Calu3 (cell line): Measurements from ENCODE around the gene KCNQ5. TPM values are rescaled to one million over a fixed set of nuclear protein-coding genes. Genes with fewer than 3 reads are reported as not detected.

Source experiments
- BruUV-seq: library from RNA; stranded (reverse); fragments of 400-500 nt; replicated peaks from 2 replicates; lab custom pipeline; 2021; lab: Mats Ljungman, UMichigan
- CTCF ChIA-PET: fragments of 300-600 bp; sonication (Branson Sonifier 250); formaldehyde crosslinking; loops from one replicate; lab custom pipeline; 2022; ENCODE audit warnings: antibody characterized with exemption; lab: Charles Lee
- DNase-seq: peaks from one replicate; pipeline ENCODE4 v3.0.0; 2022
- H3K27ac Mint-ChIP-seq: one replicate; pipeline ENCODE4 v1.8.0; 2022; ENCODE audit warnings: mixed read lengths; ENCODE audit not compliant: unreplicated experiment
- H3K27me3 Mint-ChIP-seq: one replicate; pipeline ENCODE4 v1.8.0; 2022; ENCODE audit warnings: mixed read lengths; ENCODE audit not compliant: unreplicated experiment
- H3K36me3 Mint-ChIP-seq: one replicate; pipeline ENCODE4 v1.8.0; 2022; ENCODE audit warnings: mild to moderate bottlenecking, moderate library complexity, mixed read lengths; ENCODE audit not compliant: insufficient read depth, unreplicated experiment
- H3K4me1 Mint-ChIP-seq: one replicate; pipeline ENCODE4 v1.8.0; 2022; ENCODE audit warnings: mild to moderate bottlenecking, low read depth, mixed read lengths; ENCODE audit not compliant: unreplicated experiment
- H3K4me3 Mint-ChIP-seq: one replicate; pipeline ENCODE4 v1.8.0; 2022; ENCODE audit warnings: mild to moderate bottlenecking, low read depth, moderate library complexity, mixed read lengths; ENCODE audit not compliant: unreplicated experiment
- H3K9me3 Mint-ChIP-seq: one replicate; pipeline ENCODE4 v1.8.0; 2022; ENCODE audit warnings: low read depth, mixed read lengths; ENCODE audit not compliant: unreplicated experiment
- intact Hi-C: fragments of 100-400 bp; cut with micrococcal nuclease; formaldehyde crosslinking; loops from one replicate; pipeline ENCODE4 v1.10.0; 2022; ENCODE audit not compliant: unreplicated experiment
- total RNA-seq: library from RNA; stranded (reverse); gene quantifications from 2 replicates; pipeline ENCODE4 v1.2.3, GENCODE V29; 2022
- TF ChIP-seq, protein P1 (sequence below): fragments of 200-600 bp; IDR thresholded peaks from one replicate; pipeline ENCODE4 v1.8.0; 2022; ENCODE audit warnings: antibody characterized with exemption; ENCODE audit not compliant: unreplicated experiment

Gene KCNQ5
- total RNA-seq, 1 experiment from 2014 or later: not detected

DNA sequence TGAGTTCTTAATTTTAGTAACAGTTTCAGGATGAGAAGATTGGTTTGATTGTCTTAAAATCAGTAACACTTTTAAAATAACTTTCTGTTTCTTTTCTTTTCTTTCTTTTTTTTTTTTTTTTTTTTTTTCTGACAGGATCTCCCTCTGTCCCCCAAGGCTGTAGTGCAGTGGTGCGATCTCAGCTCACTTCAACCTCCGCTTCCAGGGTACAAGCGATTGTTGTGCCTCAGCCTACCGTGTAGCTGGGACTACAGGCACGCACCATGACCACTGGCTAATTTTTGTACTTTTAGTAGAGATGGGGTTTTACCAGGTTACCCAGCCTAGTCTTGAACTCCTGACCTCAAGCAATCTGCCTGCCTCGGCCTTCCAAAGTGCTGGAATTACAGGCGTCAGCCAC, 33.7 kb upstream of the KCNQ5 start:
- no peak overlapping the region for H3K27ac Mint-ChIP-seq
- H3K27me3 Mint-ChIP-seq: no peaks in the 10 kb centered on the region
- H3K9me3 Mint-ChIP-seq: no peaks in the 10 kb centered on the region
- DNase-seq: no peak
- CTCF ChIA-PET: no interaction called here
- intact Hi-C loops: no loop called here
- BruUV-seq: no TSS peak
- TF ChIP-seq, protein P1, sequence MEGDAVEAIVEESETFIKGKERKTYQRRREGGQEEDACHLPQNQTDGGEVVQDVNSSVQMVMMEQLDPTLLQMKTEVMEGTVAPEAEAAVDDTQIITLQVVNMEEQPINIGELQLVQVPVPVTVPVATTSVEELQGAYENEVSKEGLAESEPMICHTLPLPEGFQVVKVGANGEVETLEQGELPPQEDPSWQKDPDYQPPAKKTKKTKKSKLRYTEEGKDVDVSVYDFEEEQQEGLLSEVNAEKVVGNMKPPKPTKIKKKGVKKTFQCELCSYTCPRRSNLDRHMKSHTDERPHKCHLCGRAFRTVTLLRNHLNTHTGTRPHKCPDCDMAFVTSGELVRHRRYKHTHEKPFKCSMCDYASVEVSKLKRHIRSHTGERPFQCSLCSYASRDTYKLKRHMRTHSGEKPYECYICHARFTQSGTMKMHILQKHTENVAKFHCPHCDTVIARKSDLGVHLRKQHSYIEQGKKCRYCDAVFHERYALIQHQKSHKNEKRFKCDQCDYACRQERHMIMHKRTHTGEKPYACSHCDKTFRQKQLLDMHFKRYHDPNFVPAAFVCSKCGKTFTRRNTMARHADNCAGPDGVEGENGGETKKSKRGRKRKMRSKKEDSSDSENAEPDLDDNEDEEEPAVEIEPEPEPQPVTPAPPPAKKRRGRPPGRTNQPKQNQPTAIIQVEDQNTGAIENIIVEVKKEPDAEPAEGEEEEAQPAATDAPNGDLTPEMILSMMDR: no peak
- no peak overlapping the region for H3K4me3 Mint-ChIP-seq
- H3K36me3 Mint-ChIP-seq: no peaks in the 10 kb centered on the region
- no peaks in the 10 kb centered on the region for H3K4me1 Mint-ChIP-seq

- Mint-ChIP-seq H3K27ac (no peak overlapping the region), H3K4me3 (no peak overlapping the region), H3K9me3 (no peaks in the 10 kb centered on the region), H3K4me1 (no peaks in the 10 kb centered on the region), H3K36me3 (no peaks in the 10 kb centered on the region), H3K27me3 (no peaks in the 10 kb centered on the region)
- CTCF ChIA-PET: no interaction called here
- TF ChIP-seq, protein P1: no peak
- no peak for DNase-seq
- intact Hi-C loops: no loop called here
- no TSS peak for BruUV-seq
Observed at GRCh38 chr6:72589096-72589495, 32.8 kb upstream of the KCNQ5 start.

GRCh38 chr6:72595812-72596211, 26.1 kb upstream of the KCNQ5 start:
- Mint-ChIP-seq H3K4me1 (no peaks in the 10 kb centered on the region), H3K36me3 (no peaks in the 10 kb centered on the region), H3K27me3 (no peaks in the 10 kb centered on the region), H3K27ac (no peak overlapping the region), H3K9me3 (no peaks in the 10 kb centered on the region), H3K4me3 (no peak overlapping the region)
- BruUV-seq: no TSS peak
- CTCF ChIA-PET: no interaction called here
- TF ChIP-seq, protein P1: no peak
- DNase-seq: no peak
- intact Hi-C loops: no loop called here

DNA sequence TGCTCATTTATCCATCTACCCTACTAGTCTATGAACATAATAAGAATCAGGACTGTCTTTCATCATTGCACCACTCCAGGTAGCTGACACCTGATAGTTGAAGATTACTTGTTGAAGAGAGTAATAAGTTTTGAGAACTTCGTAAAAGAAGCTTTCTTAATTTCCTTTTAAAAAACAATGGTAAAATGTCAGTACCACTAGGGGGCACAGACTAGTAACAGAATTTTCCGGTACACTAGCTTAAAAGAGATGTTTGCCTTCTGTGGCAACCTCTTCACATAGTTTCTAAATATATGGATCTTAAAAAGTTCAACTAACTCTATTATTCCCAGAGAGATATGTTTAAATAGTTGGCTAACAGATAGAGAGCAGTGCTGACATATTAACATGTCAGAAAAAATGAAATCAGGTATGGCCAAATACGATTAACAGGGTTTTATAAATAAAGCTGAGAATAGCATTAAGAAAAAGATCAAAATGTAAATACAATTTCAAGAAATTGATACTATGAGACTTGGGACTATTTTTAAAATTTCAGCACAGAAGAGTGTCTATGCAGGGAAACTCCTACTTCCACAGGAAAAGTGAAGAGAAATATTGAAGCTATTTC, 5.4 kb upstream of the KCNQ5 start:
- CTCF ChIA-PET: interaction anchor here (0.8 to 1.7 kb wide), 10 partner anchors 15 to 710 kb away, joined by 3 to 38 read pairs (median 4); no protein-coding TSS in a partner anchor
- Mint-ChIP-seq H3K27me3 (no peaks in the 10 kb centered on the region), H3K36me3 (peaks cover 13% of the 10 kb centered on the region), H3K4me1 (peaks cover 10% of the 10 kb centered on the region), H3K9me3 (no peaks in the 10 kb centered on the region), H3K27ac (no peak overlapping the region), H3K4me3 (no peak overlapping the region)
- DNase-seq: no peak
- intact Hi-C loops: loop anchor here (1.0 to 2.0 kb wide), 3 partner anchors 514 to 710 kb away; no protein-coding TSS in a partner anchor
- TF ChIP-seq, protein P1: peak; percentile 42
- BruUV-seq: no TSS peak
